Heart left ventricle (tissue), 13 donors: ENCODE measurements around the gene PMM2.
"Not testable (repeated sequence)": the region's sequence is repeated elsewhere in the genome, so short reads cannot be mapped to it uniquely, and the experiment has no call there.

Experiments used
- CTCF ChIP-seq, 12 donors: fragments of 200-600 bp; sonication (generic) in 4 of 12; IDR thresholded peaks; one replicate each; pipeline versions ENCODE4 v1.5.0 to v1.8.0; 2018 to 2022; ENCODE audit warnings: antibody characterized with exemption in 12 of 12, mild to moderate bottlenecking in 5 of 12
- POLR2A ChIP-seq, 2 donors: fragments of 450-650 bp; IDR thresholded peaks; one replicate each; pipeline ENCODE4 v1.6.1; 2017; ENCODE audit warnings: antibody characterized with exemption in 2 of 2, mild to moderate bottlenecking in 2 of 2, moderate library complexity in 2 of 2
- donor health status: ischemic (EF 13 %, LVEDD 7.1; RV severe dilation, severe dysfunction).
- donor health status: DM: no; HTN: yes; CAD: no.
- donor health status: DM: no; HTN: no; CAD: no.
- donor health status: ischemic (EF 25% LVEDD 6.9; RV normal size, moderate dysfunction).
- donor health status: ischemic (EF 25% LVEDD 5.7; RV mildly dilated, moderate dysfunction).
- donor health status: ischemic (EF 35%, LVEDD 5.7; RV mildly dilated, moderate dysfunction).
- donor health status: nonischemic (EF 11% LVEDD 7.7; RV severe dilation, severe dysfunction).
- donor health status: DM: yes; HTN: yes; CAD: no.
- donor health status: PGD.
- donor health status: ischemic (EF 29% LVEDD 5.4; RV normal size, mild dysfunction).
- donor health status: nonischemic (EF 23%, LVEDD 6.1; RV moderate dilation, normal function).

GRCh38 chr16:8869988-8870241 lies 72.3 kb downstream of the PMM2 start:
- not testable (repeated sequence) for TF ChIP-seq CTCF, POLR2A (IDR thresholded peaks at IDR 0.05)
